Measurements from ENCODE around the gene EDAR. TPM values are rescaled to one million over a fixed set of nuclear protein-coding genes. Genes with fewer than 3 reads are reported as not detected.

The EDAR gene
- polyA plus RNA-seq, 1 of the 3 experiments (the other 2 are of a cell fraction), result not detected

GRCh38 chr2:108959401-108959800 is 29.6 kb downstream of the EDAR start (continued):
- TF ChIP-seq, protein P1, sequence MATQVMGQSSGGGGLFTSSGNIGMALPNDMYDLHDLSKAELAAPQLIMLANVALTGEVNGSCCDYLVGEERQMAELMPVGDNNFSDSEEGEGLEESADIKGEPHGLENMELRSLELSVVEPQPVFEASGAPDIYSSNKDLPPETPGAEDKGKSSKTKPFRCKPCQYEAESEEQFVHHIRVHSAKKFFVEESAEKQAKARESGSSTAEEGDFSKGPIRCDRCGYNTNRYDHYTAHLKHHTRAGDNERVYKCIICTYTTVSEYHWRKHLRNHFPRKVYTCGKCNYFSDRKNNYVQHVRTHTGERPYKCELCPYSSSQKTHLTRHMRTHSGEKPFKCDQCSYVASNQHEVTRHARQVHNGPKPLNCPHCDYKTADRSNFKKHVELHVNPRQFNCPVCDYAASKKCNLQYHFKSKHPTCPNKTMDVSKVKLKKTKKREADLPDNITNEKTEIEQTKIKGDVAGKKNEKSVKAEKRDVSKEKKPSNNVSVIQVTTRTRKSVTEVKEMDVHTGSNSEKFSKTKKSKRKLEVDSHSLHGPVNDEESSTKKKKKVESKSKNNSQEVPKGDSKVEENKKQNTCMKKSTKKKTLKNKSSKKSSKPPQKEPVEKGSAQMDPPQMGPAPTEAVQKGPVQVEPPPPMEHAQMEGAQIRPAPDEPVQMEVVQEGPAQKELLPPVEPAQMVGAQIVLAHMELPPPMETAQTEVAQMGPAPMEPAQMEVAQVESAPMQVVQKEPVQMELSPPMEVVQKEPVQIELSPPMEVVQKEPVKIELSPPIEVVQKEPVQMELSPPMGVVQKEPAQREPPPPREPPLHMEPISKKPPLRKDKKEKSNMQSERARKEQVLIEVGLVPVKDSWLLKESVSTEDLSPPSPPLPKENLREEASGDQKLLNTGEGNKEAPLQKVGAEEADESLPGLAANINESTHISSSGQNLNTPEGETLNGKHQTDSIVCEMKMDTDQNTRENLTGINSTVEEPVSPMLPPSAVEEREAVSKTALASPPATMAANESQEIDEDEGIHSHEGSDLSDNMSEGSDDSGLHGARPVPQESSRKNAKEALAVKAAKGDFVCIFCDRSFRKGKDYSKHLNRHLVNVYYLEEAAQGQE (IDR thresholded peaks at IDR 0.05; ENCODE audit: low read depth, low read length), result no peak
- no peak for TF ChIP-seq TEAD4 (IDR thresholded peaks at IDR 0.05; ENCODE audit: borderline replicate concordance, insufficient read depth)
- no peak for TF ChIP-seq TAF1 (IDR thresholded peaks at IDR 0.05; ENCODE audit: borderline replicate concordance, low read depth, low read length)

DNA sequence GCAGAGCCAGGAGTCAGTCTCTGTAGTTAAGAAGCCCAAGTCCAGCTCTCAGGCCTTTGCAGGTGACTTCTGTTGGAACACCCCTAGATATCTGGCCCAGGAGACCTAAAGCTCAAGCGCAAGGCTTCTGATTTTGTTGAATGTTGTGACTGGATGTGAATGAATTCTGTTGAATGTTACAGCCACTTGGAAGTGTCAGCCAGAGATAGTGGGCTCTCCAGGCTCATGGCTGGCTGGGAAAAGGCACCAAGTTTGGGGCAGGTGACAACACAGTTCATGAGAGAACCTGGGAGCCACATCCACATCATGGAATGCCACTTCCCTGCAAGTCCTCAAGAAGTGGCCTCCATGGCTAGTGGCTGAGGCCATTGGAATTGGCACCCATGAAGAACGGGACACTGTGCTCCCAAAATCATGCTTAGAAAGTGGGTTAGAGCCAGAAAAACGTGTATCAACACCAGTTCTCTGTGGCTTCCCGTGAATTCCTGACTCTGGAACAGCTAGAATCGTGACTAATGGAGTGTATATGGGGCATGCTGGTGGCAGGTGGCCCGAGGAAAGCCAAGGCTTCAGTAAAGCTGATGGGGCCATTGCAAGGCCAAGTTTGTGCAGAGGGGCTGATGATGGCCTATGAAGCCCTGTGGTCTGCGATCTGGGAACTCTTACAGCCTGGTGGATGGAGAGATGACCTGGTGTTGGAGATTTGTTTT is 30.2 kb downstream of the EDAR start:
- POLR2A ChIA-PET, result no interaction called here
- H3K9me3 ChIP-seq, result no peaks in the 10 kb centered on the region
- no peak overlapping the region for H3K9ac ChIP-seq
- H3K27me3 ChIP-seq (ENCODE audit: insufficient read depth), result peaks cover 5% of the 10 kb centered on the region; the same call in 1 of the 2 replicates
- no peak for DNase-seq
- no peaks in the 10 kb centered on the region for H3K79me2 ChIP-seq (ENCODE audit: insufficient read depth)
- no peaks in the 10 kb centered on the region for H3K9me2 ChIP-seq
- H3K4me1 ChIP-seq (ENCODE audit: control insufficient read depth in 1 of 2, insufficient read depth in 2 of 2, low read depth in 1 of 2, low read length in 1 of 2), result peaks cover 0 to 2% of the 10 kb centered on the region in 2 experiments; a peak in 1 of 4 replicates
- no peak overlapping the region for H3K4me2 ChIP-seq
- H3F3A ChIP-seq (replicated peaks; ENCODE audit: insufficient read depth), result no peaks in the 10 kb centered on the region
- TF ChIP-seq FOXM1 (IDR thresholded peaks at IDR 0.05; ENCODE audit: low read depth), result no peak
- TF ChIP-seq, protein P1 (IDR thresholded peaks at IDR 0.05; ENCODE audit: low read depth, low read length), result no peak
- no peak for TF ChIP-seq EP300 (IDR thresholded peaks at IDR 0.05; ENCODE audit: borderline replicate concordance in 1 of 2, low read depth in 1 of 2, low read length in 1 of 2)
- no peak for TF ChIP-seq POLR2AphosphoS5 (IDR thresholded peaks at IDR 0.05; ENCODE audit: low read depth, low read length)
- TF ChIP-seq CTCF (IDR thresholded peaks at IDR 0.05), result no peak
- TF ChIP-seq MEF2A (IDR thresholded peaks at IDR 0.05; ENCODE audit: borderline replicate concordance, low read depth), result no peak
- TF ChIP-seq EZH2phosphoT487 (IDR thresholded peaks at IDR 0.05; ENCODE audit: borderline replicate concordance, low read depth), result no peak
- TF ChIP-seq, protein P2, sequence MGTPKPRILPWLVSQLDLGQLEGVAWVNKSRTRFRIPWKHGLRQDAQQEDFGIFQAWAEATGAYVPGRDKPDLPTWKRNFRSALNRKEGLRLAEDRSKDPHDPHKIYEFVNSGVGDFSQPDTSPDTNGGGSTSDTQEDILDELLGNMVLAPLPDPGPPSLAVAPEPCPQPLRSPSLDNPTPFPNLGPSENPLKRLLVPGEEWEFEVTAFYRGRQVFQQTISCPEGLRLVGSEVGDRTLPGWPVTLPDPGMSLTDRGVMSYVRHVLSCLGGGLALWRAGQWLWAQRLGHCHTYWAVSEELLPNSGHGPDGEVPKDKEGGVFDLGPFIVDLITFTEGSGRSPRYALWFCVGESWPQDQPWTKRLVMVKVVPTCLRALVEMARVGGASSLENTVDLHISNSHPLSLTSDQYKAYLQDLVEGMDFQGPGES (IDR thresholded peaks at IDR 0.05; ENCODE audit: low read depth, low read length), result no peak
- TF ChIP-seq SIN3A (IDR thresholded peaks at IDR 0.05; ENCODE audit: borderline replicate concordance, low read depth, low read length), result no peak
- no peak for TF ChIP-seq RFX5 (IDR thresholded peaks at IDR 0.05; ENCODE audit: low read length)
- TF ChIP-seq SMC3 (IDR thresholded peaks at IDR 0.05; ENCODE audit: low read depth, low read length), result no peak
- no peak for TF ChIP-seq GATA2 (CRISPR knock-in tag; IDR thresholded peaks at IDR 0.05)
- H3K36me3 ChIP-seq (replicated peaks in 1 of 2; ENCODE audit: control insufficient read depth in 1 of 2, insufficient read depth in 2 of 2, low read length in 1 of 2), result no peaks in the 10 kb centered on the region
- no peak overlapping the region for H2AFZ ChIP-seq (ENCODE audit: low read depth)
- WGBS (ENCODE audit: low lambda C conversion rate), result 29% methylated on average over 6 of the region's 7 CpGs
- no peak overlapping the region for H3K4me3 ChIP-seq (ENCODE audit: low read depth in 2 of 2, low read length in 1 of 2)
- H3K27ac ChIP-seq (ENCODE audit: low read depth in 2 of 2, low read length in 1 of 2), result no peak overlapping the region
- H4K20me1 ChIP-seq (ENCODE audit: insufficient read depth), result no peaks in the 10 kb centered on the region
- CTCF ChIA-PET, result interaction anchor here (1.1 to 1.5 kb wide), 3 partner anchors 16 to 40 kb away, joined by 3 read pairs; no protein-coding TSS in a partner anchor
